ENCODE measurements around the gene TMPRSS4.

The TMPRSS4 gene

DNA sequence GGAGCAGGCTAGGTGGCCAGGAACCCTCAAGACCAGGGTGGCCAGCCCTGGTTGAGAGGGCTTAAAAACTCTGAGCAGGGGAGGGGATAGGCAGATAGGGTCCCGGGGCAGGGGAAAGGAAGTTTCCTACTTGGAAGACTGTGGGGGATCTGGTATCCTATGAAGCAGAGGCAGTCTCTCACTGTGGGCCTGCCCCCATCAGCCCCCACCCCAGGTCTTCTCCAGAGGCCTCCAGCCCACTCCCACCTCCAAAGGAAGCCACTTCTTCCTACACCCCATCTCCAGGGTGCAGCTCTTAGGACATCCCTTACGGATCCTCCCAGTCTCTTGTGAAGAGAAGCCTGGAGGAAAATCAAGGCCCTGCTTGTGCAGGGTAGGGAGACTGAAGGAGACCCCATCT, 59.5 kb downstream of the TMPRSS4 start:
- DNase-seq = no peak

DNA sequence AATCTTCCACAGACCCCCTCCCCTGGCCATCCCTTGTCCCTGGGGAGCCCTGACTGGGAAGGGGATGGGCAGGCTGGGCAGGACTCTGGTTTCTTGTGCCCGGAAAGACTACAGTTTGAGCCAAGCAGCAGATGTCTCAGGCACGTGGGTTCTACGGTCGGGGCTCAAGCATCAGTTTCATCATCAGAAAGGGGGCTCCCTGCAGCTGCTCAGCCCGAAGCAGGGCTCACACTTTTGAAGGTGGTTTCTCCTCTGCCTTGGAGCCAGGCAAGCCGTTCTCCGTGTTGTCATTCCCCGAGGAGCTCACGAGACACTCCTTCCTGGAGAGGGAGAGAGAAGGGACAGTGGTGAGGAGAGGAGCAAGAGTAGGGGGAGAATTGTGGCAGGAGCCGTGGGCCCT, 59.9 kb downstream of the TMPRSS4 start:
- no peak for DNase-seq

DNA sequence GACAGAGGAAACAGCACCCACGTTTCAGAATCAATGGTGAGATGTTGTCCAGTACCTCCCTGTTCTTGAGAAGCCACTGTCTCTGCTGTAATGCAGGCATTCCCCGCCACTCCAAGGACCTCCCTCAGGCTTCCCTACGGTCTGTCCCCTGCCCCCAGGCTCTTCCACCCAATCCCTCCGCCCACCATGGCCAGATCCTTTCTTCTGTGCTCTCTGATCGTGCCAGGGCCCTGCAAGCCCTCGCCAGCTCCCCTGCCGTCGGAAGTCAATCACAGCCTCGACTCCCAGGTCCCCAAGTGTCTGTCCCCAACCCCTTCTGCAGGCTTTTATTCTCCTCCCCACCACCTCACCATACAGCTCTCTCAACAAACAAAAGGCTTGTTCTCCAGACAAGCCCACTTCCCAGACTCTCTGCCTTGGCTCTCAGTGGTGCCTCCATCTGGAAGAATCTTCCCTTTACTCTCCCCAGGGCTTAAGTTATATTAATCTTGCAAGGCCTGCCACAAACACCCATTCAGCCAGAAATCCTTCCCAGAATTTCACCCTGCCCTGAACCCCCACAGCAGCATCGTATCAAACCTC, 62.1 kb downstream of the TMPRSS4 start:
- DNase-seq = no peak

DNA sequence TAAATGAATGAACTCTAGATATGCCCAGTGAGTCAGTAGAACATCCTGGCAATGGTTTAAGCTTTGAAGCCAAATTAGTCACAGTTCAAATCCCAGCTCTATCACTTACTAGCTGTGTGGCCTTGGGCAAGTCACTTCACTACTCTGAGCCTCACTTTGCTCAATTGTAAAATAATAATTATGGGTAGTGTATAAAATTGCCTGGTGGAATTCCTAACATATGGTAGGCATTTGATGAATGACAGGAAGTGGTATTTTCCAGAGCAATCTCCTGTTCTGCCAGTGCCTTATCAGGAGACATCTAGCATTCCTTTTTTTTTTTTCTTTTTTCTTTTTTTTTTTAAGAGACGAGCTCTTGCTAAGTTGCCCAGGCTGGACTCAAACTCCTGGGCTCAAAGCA, 62.7 kb downstream of the TMPRSS4 start:
- DNase-seq = no peak

DNA sequence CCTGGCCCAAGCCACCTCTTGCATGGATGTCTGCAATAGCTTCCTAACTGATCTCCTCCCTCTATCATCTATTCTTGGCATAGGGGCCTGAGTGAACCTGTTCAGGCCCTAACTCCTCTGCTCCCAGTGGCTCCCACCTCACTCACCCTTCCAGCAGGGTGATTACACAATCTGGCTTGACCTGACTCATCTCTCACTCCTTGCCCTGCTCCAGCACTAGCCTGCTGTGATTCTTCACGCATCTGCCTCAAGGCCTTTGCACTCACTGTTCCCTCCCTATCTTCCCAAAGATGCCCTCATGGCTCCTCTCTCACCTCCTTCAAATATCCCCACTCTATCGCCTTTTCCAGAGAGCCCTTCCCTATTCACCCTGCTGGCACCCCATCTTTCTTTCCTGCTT, 65.2 kb downstream of the TMPRSS4 start:
- no peak for DNase-seq

DNA sequence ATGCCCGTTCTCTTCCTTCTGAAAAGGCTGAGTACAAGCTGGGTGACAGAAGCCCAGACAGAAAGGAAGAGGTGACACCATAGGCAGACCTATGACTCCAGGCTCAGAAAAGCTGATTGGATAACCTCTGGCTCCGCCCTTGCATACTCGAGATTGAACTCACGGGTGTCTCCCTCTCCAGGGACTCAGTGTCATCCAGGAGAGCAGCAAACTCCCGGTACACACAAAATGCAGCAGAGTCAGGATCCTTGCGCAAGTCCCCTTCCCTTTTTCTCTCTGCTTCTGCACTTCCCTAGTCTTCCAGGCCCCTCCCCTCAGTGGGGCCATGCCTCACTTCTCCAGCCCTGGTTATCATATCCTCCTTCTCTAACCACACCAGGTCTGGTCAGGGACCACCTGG, 65.9 kb downstream of the TMPRSS4 start:
- DNase-seq = no peak

DNA sequence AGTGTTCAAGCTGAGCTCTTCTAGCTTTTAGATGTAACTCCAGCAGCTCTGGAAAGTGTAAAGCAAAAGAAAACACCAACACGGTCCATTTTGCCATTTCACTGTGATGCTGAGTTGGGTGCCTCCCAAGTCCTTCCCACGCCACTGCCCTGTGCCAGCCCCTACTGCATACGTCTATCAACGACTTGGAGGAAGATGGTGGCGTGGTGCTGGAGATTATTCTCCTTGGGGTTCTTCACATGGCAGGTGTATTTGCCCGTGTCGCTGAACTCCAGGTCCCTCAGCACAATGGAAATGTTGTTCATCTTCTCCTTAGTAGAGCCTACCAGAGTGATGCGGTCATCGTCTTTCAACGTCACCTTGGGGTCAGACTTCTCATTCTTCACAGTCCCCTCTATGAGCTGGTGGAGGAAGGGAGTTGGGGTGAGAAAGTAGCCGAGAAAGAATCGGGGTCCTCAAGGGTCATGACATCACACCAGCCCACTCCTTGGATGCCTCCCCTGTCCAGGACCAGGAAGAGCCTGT, 66.8 kb downstream of the TMPRSS4 start:
- no peak for DNase-seq

DNA sequence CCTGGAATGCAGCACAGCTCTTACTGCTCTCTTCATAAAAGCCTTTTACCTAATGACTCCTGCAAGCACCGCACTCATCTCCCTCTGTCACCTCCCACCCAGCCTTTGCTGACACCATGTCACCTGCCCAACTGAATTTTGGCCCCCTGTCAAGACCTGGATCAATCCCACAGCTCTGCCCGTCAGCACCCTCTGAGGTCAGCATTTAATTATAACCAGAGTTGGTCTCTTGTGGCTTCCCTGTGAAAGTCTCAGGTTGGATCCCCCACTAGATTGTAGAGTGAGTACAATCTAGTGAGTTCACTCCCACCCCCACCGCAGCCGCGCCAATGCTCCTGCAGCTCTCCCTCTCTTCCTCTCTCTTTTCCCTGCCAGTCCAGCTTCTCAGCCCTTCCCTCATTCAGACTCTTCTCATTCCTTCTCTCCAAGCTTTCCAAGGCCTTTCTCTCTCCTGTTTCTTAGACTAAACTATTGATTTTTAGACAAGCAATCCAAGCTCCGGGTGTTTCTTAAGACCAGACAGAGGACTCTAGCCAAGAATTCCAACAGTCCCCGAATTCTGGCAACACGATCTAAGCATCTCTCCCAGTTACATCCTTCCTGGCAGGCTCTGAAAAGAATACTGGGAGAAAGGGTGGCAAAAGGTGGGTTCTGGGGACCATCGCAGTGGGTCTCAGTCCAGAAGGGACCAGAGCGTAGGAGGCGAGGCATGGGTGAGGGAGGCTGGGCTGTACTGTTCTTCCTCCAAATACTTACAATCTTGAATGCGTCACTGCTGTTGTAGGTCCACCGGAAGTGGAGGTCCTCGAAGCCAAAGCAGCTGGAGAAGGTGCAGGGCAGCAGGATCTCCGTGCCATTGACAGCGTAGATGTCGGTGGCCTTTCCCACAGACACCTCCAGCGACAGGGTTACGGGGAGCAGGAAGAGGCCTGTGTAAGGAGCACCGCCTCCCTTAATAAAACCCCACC, 67.7 kb downstream of the TMPRSS4 start:
- no peak for DNase-seq

DNA sequence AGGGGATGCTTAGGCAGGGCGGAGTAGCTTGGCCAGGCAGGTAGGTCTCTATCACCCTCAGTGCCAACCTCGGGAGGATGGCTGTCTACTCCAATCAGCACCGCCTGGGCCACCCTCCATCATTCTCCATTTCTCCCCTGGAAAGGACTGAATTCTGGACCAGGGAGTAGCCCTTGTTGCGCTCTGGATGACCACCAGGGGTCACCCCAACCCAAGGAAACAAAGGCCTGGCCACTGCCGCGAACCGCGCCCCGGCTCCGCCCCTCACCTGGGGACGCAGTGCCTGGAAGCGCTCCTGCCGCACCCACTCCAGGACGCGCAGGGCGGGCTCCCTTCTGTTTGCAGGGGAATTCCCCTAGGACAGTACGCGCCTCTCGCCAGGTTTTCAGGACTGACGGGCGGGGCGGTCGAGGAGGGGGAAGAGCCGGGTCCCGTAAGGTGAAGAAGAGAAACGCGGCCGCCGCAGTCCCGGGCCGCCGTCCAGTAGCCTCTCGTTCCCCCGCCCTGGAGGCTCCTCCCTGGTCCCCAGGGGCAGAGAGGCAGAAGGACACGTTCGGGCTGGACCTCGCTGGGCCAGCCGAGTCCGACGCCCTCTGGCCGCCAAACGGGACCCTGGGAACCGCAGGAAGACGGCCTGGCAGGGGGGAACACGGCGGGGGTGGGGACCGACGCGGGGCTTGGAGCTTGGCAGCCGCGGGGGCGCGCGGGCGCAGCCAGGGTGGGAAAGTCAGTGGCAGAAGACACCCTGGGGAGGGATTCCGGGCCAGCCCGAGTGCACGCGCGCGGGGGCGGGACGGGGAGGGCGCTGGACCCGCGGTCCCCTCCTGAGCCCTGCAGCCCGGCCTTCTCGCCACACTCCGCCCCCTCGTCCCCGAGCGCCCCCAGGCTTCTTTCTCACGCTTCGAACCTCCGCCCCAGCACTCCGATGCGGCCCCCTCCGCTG, 68.7 kb downstream of the TMPRSS4 start:
- DNase-seq = peak; percentile 85

DNA sequence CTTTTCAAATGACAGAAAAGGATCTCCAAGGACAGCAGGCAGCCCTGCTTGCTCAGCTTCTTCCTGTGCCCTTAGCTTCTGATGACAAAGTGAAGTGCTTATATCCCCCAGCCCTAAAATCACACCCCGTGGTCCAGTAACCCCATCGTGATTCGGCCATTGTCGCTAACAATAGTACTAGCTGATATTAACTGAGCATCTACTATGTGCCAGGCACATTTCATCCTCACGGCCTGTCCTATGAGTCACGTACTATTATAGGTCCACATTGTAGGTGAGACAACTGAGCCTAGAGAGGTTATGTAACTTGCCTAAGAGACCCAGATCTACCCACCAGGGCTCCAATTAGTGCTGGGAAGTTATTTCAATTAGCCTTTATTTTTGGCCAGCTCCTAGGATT, 69.7 kb downstream of the TMPRSS4 start:
- DNase-seq = no peak

DNA sequence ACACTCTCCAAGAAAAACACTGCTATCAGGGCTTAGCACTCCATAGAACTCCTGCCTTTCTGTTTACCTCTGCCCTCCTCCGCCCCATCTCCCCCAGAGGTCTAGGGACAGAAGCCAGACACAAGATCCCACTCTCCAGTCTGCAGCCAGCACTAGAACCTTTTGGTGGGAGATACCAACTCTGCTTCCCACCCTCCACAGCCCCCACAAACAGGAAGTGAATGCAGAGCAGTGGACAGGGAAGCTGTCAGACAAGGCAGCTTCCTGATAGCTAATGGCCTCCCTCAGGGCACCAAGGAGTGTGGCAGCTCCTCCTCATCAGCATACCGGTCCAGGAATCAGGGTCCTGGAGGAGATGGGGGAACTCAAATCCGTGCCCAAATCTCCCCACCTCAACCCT, 70.6 kb downstream of the TMPRSS4 start:
- no peak for DNase-seq

DNA sequence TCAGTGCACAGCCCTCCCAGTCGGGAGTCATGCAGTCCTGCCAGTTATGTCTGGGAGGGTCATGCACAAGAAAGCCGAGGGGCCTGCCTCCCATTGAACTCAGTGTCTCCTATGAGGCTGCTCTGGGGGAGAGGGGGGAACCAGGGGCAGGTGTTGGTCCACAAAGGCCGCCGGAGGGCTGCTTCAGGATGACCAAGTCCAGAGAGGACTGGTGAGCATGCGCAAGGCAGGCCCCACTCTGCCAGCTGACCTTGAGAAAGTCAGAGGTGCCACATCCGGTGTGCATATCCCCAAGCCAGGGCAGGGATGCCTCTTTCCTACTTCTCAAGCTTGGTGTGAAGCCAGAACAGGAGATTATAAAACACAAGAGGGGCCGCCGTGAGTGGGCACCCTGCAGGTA, 71.4 kb downstream of the TMPRSS4 start:
- no peak for DNase-seq

DNA sequence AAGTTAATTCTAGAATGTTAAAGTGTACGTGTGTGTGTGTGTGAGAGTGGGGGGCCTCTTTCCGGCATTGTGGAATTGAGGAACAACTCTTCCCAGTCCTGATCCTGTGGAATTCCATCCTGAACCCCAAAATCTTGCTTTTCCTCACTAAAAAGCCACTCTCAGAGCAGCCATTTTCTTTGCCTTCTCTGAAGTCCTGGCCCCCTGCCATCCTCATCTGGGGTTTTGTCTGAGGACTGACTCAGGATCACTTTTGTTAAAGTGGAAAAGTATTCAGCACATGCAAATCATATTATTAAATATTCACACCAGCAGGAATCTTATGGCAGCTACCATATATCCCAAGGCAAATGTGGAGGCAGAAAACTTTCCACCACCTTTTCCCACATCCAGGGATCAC, 72.0 kb downstream of the TMPRSS4 start:
- DNase-seq = no peak

DNA sequence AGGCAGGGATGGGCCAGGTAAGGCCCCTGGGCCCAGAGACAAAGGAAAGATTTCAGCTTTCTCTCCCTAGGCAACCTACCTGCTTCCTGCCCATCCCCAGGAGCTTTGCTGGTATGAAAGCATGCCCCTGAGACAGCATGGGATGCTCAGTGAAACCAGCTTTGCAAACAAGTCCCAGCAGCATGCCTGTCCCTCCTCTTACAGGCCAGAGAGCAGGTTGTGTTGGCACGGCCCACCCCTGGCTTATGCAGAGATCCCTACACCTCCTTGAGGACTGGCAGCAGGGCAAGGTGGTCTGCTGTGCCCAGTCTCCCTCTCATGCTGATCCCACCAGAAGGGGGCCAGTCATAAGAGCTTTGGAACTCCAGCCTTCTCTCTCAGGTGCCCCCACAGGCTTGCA, 72.6 kb downstream of the TMPRSS4 start:
- no peak for DNase-seq

DNA sequence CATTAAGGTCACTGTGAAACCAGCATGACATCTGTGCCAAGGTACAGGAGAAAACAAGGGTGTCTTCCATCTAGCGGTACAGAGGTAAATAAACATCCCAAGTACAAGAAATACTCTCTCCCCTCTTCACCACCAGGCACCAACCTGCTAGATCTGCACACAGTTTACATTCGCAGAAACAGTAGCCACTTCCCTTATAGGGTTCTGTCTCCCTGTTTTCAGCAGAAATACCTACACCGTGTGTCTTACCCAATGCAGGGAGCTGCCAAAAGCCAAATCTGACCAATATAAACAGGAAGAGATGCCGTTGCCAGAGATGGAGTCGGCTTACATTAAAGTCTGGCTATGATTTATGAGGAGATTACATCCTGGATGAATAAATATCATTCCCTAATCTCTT, 74.6 kb downstream of the TMPRSS4 start:
- DNase-seq = no peak

DNA sequence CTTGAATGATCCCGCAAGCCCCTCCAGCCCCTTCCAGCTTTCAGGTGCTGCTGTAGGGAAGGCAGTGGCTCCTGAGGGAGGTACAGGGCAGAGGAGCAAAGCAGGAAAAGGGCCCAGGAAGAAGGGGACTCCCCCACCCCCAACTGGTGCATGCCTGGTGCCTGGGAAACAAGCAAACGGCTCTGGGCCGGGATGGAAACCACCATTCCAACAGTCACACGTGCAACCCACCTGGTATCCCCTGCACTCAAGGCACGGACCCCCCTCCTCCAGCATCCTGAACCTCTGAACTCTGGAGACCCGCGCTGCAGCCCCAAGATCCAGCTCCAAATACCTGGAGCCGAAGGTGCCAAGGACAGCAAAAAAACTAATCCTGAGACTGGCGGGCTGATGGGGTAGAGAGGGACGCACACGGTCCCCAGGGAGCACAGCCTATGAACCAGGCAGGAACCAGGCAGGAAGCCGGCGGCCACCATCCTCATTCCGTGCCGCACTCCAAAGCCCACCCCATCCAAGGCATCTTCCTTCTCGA, 75.2 kb downstream of the TMPRSS4 start:
- no peak for DNase-seq

DNA sequence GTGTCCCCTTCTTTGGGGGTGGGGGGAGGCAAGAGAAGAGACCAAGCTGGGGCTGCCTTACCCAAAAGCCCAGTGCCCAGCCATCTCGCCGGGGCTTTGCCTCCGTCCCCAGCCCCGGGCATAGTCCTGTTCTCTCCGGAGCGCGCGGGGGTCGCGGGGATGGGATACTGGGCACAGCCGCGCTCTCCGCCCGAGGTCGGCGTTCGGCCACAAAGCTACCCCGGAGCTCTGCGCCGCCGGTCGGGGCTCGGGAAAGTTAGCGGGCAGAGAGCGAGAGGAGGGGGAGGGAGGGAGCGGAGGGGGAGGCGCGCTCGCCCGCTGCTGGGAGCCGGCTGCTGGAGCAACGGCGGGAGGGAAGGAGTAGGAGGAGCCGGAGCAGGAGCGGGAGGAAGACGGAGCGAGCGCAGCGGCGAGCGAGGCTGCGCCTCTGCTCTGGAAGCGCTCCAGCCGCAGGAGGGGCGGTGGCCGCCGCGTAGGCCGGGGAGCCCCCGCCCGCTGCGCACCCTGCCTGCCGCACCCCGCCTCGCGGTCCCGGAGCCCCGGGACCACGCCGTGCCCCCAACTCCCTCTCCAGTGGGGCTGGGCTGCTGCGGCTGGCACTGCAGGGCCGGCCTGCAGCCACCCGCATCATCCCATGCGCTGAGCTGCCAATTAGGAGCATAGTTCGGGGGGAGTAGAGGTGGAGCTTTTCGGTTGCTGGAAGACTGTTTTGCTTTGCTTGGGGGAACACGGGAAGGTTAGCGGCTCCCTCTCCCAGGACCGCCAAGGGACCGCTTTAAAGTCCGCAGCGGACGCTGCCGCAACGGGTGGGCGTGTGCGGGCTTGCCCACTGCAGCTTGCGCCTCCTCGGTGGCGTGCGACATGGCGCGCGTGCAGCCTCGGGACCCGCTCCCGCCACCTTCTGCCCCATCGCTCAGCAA, 75.9 kb downstream of the TMPRSS4 start, which contains the start of gene SCN4B:
TSS of gene SCN4B (minus strand) at position 272 of the 920 bp plus-strand sequence. CDS start at position 122, 150 bp downstream.
- DNase-seq = no peak

DNA sequence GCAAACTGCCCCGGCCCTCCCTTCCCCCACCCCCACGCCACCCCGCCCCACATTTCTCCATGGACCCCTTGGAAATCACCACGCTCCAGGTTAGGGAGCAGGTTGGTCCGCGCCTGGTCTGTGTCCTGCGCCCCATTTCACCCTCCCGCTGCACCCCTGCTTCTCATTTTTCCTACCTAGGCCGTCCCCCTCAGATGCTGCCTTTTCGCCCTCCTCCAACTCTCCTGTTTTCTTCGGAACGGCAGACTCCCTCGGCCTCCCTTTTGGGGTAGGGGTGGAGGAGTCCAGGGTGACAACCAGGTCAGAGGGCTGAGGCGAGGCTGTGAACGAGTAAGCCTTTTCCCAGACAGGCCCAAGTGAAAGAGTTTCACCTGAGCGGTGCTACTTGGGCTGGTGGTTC, 76.6 kb downstream of the TMPRSS4 start:
- no peak for DNase-seq

DNA sequence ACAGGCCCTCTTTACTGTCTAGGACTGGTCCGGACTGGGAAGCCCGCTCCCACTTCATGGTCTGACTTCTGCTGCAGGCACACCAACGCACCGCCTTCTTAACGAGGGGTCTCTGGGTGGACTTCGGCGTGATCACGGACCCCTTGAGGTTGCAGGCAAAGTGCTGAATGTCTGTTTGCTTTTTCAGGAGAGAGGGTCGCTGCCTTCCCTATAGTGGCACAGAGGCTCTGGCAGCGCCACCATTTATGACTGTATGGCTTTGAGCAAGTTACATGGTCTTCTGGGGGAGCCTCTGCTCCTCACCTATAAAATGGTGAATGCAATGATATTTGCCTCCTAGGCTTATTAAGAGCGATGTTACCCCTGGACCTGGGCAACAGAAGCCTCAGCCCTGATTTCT, 77.1 kb downstream of the TMPRSS4 start:
- no peak for DNase-seq

DNA sequence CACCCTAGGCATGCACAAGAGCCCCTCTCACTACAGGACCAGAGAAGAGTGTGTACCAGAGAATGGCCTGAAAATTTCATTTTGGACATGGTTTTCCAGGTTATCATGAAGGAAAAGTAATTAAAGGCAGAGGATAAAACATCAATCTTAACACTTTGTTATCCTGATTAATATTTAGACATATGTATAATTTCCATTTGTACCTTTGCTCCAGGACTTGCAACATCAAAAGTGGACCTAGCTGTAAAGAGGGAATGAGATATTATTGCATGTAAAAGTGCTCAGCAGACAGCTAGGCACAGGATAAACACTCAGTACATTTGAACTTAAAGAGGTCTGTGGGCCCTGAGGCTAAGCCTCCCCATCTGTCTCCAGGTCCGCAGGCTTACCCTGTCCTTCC, 77.8 kb downstream of the TMPRSS4 start:
- no peak for DNase-seq

DNA sequence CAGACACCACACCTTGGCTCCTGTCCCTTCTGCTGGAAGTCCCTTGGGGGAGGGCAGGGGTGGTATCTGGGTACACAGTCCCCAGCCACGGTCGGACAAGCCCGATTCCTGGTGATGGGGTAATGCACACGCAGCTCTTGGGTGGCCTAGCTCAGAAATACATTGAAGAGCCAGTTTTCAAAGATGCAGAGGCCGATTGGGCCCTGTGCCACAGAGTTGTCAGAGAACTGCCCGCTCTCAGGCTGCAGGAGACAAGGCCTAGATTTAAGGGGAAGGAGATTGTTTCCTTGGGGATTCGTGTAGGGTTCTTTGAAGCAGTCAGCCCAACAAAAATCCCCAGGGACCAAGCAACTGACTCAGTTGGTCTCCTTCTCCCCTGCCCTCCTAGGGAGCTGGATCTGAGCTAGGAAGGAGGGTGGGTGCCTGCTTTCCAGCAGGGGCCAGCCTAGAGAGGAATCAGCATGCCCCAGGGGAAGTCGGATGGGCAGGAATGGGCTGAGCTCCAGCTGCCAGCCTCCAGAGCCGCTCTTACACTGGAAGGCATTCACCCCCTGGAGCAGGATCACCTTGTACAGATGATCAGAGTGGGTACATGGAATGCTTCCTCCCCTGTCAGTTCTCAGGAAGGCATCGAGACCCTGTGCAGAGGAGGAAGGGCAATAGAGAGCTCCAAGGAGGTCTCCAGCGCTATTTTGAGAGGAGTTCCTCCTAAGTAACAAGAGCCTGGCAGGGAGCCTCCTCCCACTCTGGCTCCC, 79.1 kb downstream of the TMPRSS4 start:
- no peak for DNase-seq
